Adipocyte (in vitro differentiated cells): ENCODE data around the gene PMFBP1.

Source experiments
- DNase-seq: peaks from one replicate; pipeline ENCODE4 v3.0.0-alpha.2; 2015; ENCODE audit warnings: low read depth
- H3K27me3 ChIP-seq: replicated peaks from 2 replicates; pipeline ENCODE4 v1.7.0; 2013; ENCODE audit warnings: mild to moderate bottlenecking, low read length, moderate library complexity; ENCODE audit not compliant: control insufficient read depth, insufficient read depth
- H3K36me3 ChIP-seq: 2 replicates; pipeline ENCODE4 v1.7.0; 2013; ENCODE audit warnings: low read length, mild to moderate bottlenecking, moderate library complexity; ENCODE audit not compliant: control insufficient read depth, insufficient read depth, severe bottlenecking
- H3K4me1 ChIP-seq: 2 replicates; pipeline ENCODE4 v1.7.0; 2013; ENCODE audit warnings: mild to moderate bottlenecking, low read length, moderate library complexity; ENCODE audit not compliant: control insufficient read depth, insufficient read depth
- H3K4me3 ChIP-seq: 2 replicates; pipeline ENCODE4 v1.7.0; 2013; ENCODE audit warnings: mild to moderate bottlenecking, low read length, moderate library complexity
- H3K9ac ChIP-seq: 2 replicates; pipeline ENCODE4 v1.7.0; 2013; ENCODE audit warnings: mild to moderate bottlenecking, low read length, moderate library complexity
- H3K9me3 ChIP-seq: 2 replicates; pipeline ENCODE4 v1.7.0; 2013; ENCODE audit warnings: mild to moderate bottlenecking, low read length, moderate library complexity; ENCODE audit not compliant: control insufficient read depth

PMFBP1 gene

GRCh38 chr16:72182976-72183375, 11.0 kb upstream of the PMFBP1 start:
- H3K36me3 ChIP-seq, result no peaks in the 10 kb centered on the region
- H3K4me1 ChIP-seq, result no peaks in the 10 kb centered on the region
- H3K27me3 ChIP-seq, result no peaks in the 10 kb centered on the region
- no peaks in the 10 kb centered on the region for H3K9me3 ChIP-seq
- no peak overlapping the region for H3K9ac ChIP-seq
- H3K4me3 ChIP-seq, result no peak overlapping the region
- DNase-seq, result no peak

- DNase-seq, result no peak
- no peak overlapping the region for H3K9ac ChIP-seq
- H3K9me3 ChIP-seq, result peaks cover 21% of the 10 kb centered on the region
- H3K36me3 ChIP-seq, result no peaks in the 10 kb centered on the region
- no peak overlapping the region for H3K4me3 ChIP-seq
- no peaks in the 10 kb centered on the region for H3K27me3 ChIP-seq
- no peaks in the 10 kb centered on the region for H3K4me1 ChIP-seq
These were observed 7.4 kb upstream of the PMFBP1 start for GRCh38 chr16:72179204-72179970.

- no peaks in the 10 kb centered on the region for H3K27me3 ChIP-seq
- H3K9me3 ChIP-seq, result peaks cover 21% of the 10 kb centered on the region
- H3K36me3 ChIP-seq, result no peaks in the 10 kb centered on the region
- no peaks in the 10 kb centered on the region for H3K4me1 ChIP-seq
- no peak for DNase-seq
- H3K9ac ChIP-seq, result no peak overlapping the region
- H3K4me3 ChIP-seq, result no peak overlapping the region
These were observed 2.8 kb upstream of the PMFBP1 start for GRCh38 chr16:72174726-72175125.

DNA sequence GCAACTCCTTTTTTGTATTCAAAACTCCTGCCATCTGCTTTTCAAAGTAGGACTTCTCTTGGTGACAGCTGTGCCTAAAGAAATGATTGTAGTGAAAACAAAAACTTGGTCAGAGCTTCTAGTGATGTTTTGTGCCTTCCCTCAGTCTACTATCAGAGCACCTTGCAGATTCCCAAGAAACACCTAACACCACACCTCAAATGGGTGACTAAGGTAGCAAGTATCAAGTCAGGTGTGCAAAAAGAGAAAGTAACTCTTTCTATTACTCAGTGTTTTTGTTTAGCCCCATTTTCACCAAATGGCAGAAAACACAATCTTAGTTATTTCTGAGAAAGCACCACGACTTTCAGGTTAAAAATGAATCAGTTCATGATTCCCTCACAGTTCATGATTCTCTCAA, 2.0 kb upstream of the PMFBP1 start:
- H3K36me3 ChIP-seq, result no peaks in the 10 kb centered on the region
- no peak for DNase-seq
- no peaks in the 10 kb centered on the region for H3K4me1 ChIP-seq
- H3K27me3 ChIP-seq, result no peaks in the 10 kb centered on the region
- H3K9ac ChIP-seq, result no peak overlapping the region
- H3K4me3 ChIP-seq, result no peak overlapping the region
- peaks cover 21% of the 10 kb centered on the region for H3K9me3 ChIP-seq

DNA sequence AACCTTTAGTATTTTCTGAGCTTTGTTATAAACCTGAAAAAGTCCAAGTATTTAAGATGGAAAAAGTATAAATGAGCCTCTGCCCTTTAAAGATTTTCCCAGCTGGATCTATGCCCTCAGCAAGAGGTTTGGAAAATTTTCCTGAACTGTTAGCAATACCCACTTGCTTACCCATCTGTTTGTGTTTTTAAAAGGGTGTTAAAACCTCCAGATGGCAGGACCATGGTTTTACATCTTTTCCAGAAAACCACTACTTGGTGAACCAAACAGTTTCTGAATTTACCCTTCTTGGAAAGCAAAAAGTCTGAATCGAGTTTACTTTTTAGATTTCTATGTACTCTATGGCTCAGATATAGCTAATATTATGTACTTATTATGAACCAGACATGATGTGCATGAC, 719 bp downstream of the PMFBP1 start:
- Histone ChIP-seq H3K4me1 (no peaks in the 10 kb centered on the region), H3K9ac (no peak overlapping the region), H3K9me3 (peaks cover 11% of the 10 kb centered on the region), H3K27me3 (no peaks in the 10 kb centered on the region), H3K4me3 (no peak overlapping the region), H3K36me3 (no peaks in the 10 kb centered on the region)
- DNase-seq, result no peak

DNA sequence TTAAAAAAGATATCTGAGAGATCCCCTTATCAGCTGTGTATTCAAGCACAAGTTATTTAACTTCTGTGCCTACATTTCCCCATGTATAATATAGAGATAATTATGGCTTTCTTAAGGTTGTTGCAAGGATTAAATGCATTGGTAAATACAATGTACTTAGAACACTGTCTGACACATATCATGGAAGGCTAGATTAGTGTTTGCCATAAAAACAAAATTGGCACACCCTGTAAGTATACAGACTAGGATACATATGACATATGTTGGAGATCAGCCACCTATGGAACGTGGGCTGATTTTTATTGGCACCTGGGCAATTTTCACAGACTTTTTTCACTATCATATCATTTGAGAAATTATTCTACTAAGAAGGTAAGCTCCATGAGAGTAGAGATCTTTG, 2.2 kb downstream of the PMFBP1 start:
- Histone ChIP-seq H3K9ac (no peak overlapping the region), H3K9me3 (peaks cover under 1% of the 10 kb centered on the region), H3K4me3 (no peak overlapping the region), H3K27me3 (no peaks in the 10 kb centered on the region), H3K4me1 (no peaks in the 10 kb centered on the region), H3K36me3 (no peaks in the 10 kb centered on the region)
- no peak for DNase-seq

DNA sequence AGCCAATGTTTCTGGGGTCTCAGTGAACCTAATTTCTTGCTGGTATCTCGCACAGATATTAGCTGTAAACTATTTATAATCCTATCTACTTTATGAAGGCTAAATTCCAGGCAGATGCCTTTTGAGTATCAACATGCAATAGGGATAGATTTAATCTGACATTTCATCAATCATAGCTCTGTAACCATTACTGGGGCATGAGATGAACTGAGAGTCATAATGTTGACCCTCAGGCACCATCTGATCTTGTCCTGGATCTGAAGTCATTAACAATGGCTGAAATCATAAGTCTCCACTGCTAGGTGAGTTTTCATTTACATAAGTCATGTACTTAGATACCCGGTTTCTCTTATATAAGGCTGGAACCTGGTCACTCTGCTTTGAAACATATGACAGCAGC, 3.6 kb downstream of the PMFBP1 start:
- no peak overlapping the region for H3K9ac ChIP-seq
- H3K9me3 ChIP-seq, result no peaks in the 10 kb centered on the region
- H3K4me1 ChIP-seq, result peaks cover 7% of the 10 kb centered on the region
- no peak overlapping the region for H3K4me3 ChIP-seq
- no peak for DNase-seq
- no peaks in the 10 kb centered on the region for H3K27me3 ChIP-seq
- H3K36me3 ChIP-seq, result no peaks in the 10 kb centered on the region

- no peaks in the 10 kb centered on the region for H3K36me3 ChIP-seq
- H3K27me3 ChIP-seq, result no peaks in the 10 kb centered on the region
- DNase-seq, result no peak
- H3K9me3 ChIP-seq, result no peaks in the 10 kb centered on the region
- peaks cover 12% of the 10 kb centered on the region for H3K4me1 ChIP-seq
- no peak overlapping the region for H3K4me3 ChIP-seq
- no peak overlapping the region for H3K9ac ChIP-seq
These were observed 4.9 kb downstream of the PMFBP1 start for GRCh38 chr16:72166954-72167561.

- Histone ChIP-seq H3K9me3 (no peaks in the 10 kb centered on the region), H3K9ac (no peak overlapping the region), H3K4me3 (no peak overlapping the region), H3K27me3 (no peaks in the 10 kb centered on the region), H3K4me1 (peaks cover 12% of the 10 kb centered on the region), H3K36me3 (no peaks in the 10 kb centered on the region)
- no peak for DNase-seq
These were observed 5.8 kb downstream of the PMFBP1 start for GRCh38 chr16:72166151-72166550.

GRCh38 chr16:72164691-72165090, 7.3 kb downstream of the PMFBP1 start:
- Histone ChIP-seq H3K9ac (no peak overlapping the region), H3K4me1 (peaks cover 12% of the 10 kb centered on the region), H3K9me3 (no peaks in the 10 kb centered on the region), H3K4me3 (no peak overlapping the region), H3K36me3 (no peaks in the 10 kb centered on the region), H3K27me3 (no peaks in the 10 kb centered on the region)
- DNase-seq, result no peak

DNA sequence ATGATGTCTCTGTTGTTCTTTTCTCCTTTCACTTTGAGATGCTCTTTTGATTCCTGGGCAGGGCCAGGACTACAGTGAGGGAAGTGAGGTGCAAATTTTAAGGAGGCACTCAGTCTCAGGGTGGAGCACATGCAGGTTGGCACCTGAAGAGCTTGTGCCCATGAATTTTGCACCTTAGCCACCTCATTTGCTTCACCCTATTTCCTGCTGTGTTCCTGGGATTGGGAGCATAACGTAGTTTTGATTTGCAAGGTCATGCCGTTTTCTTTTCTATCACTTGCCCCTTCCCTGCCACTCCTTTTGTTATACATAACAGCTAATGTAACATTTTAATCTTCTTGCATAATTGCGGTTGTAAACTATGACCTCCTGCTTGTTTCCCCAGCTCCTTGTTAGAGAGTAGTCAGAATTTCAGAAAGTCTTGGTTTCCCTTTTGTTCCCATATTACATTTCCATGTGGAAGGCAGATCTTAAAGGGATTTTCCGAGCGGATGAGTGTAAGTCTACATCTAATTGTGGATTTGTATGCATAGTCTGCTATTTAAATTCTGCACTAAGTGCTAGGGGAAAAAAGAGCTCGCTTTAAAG, 9.8 kb downstream of the PMFBP1 start:
- Histone ChIP-seq H3K9ac (no peak overlapping the region), H3K36me3 (no peaks in the 10 kb centered on the region), H3K27me3 (peaks cover 6% of the 10 kb centered on the region), H3K4me3 (no peak overlapping the region), H3K4me1 (peaks cover 12% of the 10 kb centered on the region), H3K9me3 (no peaks in the 10 kb centered on the region)
- DNase-seq, result no peak
